Activated naive CD4-positive, alpha-beta T cell treated with anti-CD3 and anti-CD28 coated beads, Interleukin-2, amount 50 U/mL, for 24 hours (primary cell): Measurements from ENCODE around the gene TAPT1.

Experiments used
- H3K27ac Mint-ChIP-seq: one replicate; pipeline ENCODE4 v1.8.0; 2021; ENCODE audit warnings: mild to moderate bottlenecking, mixed read lengths
- H3K27me3 Mint-ChIP-seq: one replicate; pipeline ENCODE4 v1.8.0; 2021; ENCODE audit warnings: mixed read lengths
- H3K36me3 Mint-ChIP-seq: one replicate; pipeline ENCODE4 v1.8.0; 2021; ENCODE audit warnings: mixed read lengths
- H3K4me1 Mint-ChIP-seq: one replicate; pipeline ENCODE4 v1.8.0; 2021; ENCODE audit warnings: mixed read lengths
- H3K4me3 Mint-ChIP-seq: one replicate; pipeline ENCODE4 v1.8.0; 2021; ENCODE audit warnings: mild to moderate bottlenecking, mixed read lengths
- H3K9me3 Mint-ChIP-seq: one replicate; pipeline ENCODE4 v1.8.0; 2021; ENCODE audit warnings: mixed read lengths

The TAPT1 gene

GRCh38 chr4:16257611-16258010, 31.3 kb upstream of the TAPT1 start:
- H3K36me3 Mint-ChIP-seq = peaks cover 23% of the 10 kb centered on the region
- H3K4me3 Mint-ChIP-seq = no peak overlapping the region
- H3K27me3 Mint-ChIP-seq = no peaks in the 10 kb centered on the region
- H3K9me3 Mint-ChIP-seq = no peaks in the 10 kb centered on the region
- H3K27ac Mint-ChIP-seq = no peak overlapping the region
- peaks cover 31% of the 10 kb centered on the region for H3K4me1 Mint-ChIP-seq

DNA sequence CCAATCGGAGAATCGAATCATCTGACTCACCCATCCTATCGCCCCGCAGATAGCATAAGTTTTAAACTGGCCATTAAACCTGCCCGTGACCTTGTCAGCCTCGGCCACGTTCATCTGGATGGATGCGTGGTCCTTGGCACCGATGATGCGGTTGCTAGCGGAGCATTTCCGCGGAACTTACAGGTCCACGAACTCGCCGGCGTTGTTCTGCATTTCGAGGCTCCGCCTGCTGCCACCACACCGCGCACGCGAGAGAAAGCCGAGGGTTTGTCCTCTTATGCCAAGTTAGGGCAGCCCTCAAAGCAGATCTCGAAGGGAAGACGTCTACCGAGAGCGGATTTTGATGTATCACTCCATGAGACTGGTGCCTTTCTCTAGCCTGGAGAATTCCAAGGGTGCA, 30.1 kb upstream of the TAPT1 start:
- no peaks in the 10 kb centered on the region for H3K9me3 Mint-ChIP-seq
- H3K36me3 Mint-ChIP-seq = peaks cover 28% of the 10 kb centered on the region
- H3K4me1 Mint-ChIP-seq = peaks cover 23% of the 10 kb centered on the region
- H3K27ac Mint-ChIP-seq = no peak overlapping the region
- H3K4me3 Mint-ChIP-seq = no peak overlapping the region
- no peaks in the 10 kb centered on the region for H3K27me3 Mint-ChIP-seq

- Mint-ChIP-seq H3K36me3 (peaks cover 30% of the 10 kb centered on the region), H3K27ac (no peak overlapping the region), H3K27me3 (no peaks in the 10 kb centered on the region), H3K4me1 (peaks cover 22% of the 10 kb centered on the region), H3K9me3 (no peaks in the 10 kb centered on the region), H3K4me3 (no peak overlapping the region)
Measured at GRCh38 chr4:16255730-16256129, 29.5 kb upstream of the TAPT1 start.

DNA sequence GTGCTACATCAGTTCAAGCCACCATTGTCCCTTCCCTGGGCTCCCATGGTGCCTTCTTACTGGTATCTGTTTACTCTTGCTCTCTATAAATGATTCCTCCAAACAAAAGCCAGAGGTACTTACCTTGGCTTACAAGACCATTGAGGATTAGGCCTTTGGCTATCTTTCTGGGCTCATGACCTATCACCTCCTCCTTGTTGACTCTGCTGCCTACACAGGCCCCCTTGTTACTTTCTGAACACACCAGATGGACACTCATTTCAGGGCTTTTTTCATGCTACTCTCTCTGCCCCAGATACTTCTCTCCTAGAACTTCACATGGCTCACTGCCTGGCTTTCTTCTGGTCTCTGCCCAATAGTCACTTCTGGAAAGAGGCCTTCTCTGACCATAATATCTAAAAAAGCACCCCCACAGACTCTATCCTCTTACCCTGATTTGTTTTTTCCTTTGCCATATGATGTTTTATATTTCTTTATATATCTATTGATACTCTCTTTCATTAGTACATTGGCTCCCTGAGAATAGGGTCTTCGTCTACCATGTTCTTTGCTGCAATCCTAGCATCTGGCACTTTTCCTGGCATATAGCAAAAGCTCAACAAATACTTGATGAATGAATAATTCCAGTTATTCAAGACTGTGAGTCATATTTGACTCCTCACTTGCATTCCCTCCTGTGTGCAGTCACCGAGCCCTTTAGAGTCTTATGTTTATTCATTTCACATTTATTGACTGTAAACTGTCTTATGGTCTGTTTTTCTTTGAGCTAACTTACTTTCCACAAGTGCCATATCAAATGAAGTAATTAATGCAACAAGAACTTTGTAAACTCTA, 27.1 kb upstream of the TAPT1 start:
- Mint-ChIP-seq H3K36me3 (peaks cover 34% of the 10 kb centered on the region), H3K4me1 (peaks cover 7% of the 10 kb centered on the region), H3K27ac (no peak overlapping the region), H3K9me3 (no peaks in the 10 kb centered on the region), H3K4me3 (no peak overlapping the region), H3K27me3 (no peaks in the 10 kb centered on the region)

DNA sequence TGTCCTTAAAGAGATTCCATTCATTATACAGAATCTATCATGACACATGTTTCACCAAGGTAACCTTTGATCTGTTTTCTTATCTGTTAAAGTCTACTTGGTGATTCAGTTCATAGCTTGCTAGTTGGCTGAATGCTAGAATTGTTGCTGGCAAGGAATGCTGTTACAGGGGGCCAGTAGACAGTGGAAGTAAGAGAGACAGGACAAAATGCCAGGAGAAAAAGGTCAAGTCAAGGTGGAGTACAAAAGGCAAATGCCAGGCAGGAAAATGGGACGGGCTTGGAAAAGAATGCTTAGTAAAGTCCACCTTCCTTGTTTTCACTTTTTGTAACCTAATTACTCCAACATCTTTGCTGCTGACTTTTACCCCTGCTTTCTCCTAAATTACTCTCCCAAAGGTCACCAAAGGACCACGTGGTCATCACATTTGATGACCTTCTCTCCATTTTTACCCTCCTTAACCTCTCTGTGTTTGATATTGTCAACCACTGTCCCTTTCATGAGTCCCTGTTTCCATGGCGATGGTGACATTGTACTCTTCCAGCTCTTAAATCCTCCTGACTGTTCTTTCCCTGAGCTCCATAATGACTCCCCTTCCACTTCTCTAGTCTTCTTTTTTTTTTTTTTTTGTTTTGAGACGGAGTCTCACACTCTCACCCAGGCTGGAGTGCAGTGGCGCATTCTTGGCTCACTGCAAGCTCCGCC, 24.5 kb upstream of the TAPT1 start:
- no peak overlapping the region for H3K27ac Mint-ChIP-seq

DNA sequence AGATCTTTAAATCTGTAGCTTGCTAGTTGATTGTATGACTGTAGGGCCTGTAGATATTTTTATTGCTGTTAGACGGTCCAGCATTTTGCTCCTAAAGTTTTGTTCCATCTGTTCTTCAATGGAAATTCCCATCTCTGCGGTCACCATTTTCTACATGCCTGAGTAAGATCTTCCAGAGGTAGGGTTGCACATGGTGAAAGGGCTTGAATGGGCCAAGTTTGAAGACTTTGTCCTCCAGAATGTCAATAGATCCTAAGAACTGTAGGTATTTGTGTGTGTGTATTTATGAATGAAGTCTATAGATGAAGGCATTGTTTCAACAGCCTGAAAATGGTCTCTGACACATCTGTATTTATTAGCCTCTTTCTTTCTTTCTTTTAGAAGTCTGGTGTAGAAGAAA, 22.3 kb upstream of the TAPT1 start:
- no peaks in the 10 kb centered on the region for H3K4me1 Mint-ChIP-seq
- H3K4me3 Mint-ChIP-seq = no peak overlapping the region
- H3K27me3 Mint-ChIP-seq = no peaks in the 10 kb centered on the region
- no peaks in the 10 kb centered on the region for H3K9me3 Mint-ChIP-seq
- peaks cover 33% of the 10 kb centered on the region for H3K36me3 Mint-ChIP-seq
- no peak overlapping the region for H3K27ac Mint-ChIP-seq

More for the DNA sequence above, 24.5 kb upstream of the TAPT1 start:
- Mint-ChIP-seq H3K27me3 (no peaks in the 10 kb centered on the region), H3K4me3 (no peak overlapping the region), H3K4me1 (peaks cover 7% of the 10 kb centered on the region), H3K36me3 (peaks cover 40% of the 10 kb centered on the region), H3K9me3 (no peaks in the 10 kb centered on the region)

DNA sequence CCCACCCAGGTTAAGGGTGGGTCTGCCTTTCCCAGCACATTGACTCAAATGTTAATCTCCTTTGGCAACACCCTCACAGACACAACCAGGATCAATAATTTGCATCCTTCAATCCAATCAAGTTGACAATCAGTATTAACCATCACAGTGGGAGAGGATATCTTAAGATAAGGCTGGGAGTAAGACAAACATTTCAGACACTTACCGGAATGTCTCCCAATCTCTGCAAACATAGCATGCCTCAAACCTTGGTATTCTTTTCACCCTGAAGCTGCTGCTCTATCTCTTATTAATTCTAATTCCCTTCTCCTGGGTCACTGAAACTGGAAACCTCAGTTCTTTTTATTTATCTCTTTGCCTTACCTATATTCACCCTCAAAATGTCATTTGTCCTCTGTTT, 19.0 kb upstream of the TAPT1 start:
- Mint-ChIP-seq H3K4me1 (no peaks in the 10 kb centered on the region), H3K27ac (no peak overlapping the region), H3K9me3 (no peaks in the 10 kb centered on the region), H3K27me3 (no peaks in the 10 kb centered on the region), H3K36me3 (peaks cover 26% of the 10 kb centered on the region), H3K4me3 (no peak overlapping the region)

DNA sequence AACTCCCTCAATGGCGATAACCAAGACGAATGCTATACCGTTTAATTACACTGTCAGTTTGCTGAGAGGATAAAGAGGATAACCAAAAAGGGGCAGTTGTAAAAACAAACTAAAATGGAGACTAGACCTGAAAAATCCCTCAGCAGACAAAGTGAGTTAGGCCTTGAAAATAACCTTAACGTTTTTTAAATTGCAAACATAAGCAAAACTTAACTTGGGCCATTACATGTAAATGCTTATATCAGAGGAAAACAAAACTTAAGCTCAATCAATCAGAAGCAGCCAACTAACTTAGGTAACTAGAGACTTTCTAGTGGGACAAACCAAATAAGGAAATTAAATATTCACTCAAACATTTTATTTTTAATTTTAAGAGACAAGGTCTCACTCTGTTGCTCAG, 17.0 kb upstream of the TAPT1 start:
- Mint-ChIP-seq H3K4me1 (no peaks in the 10 kb centered on the region), H3K27me3 (no peaks in the 10 kb centered on the region), H3K4me3 (no peak overlapping the region), H3K27ac (no peak overlapping the region), H3K9me3 (no peaks in the 10 kb centered on the region), H3K36me3 (peaks cover 23% of the 10 kb centered on the region)

GRCh38 chr4:16240300-16240699, 14.0 kb upstream of the TAPT1 start:
- no peaks in the 10 kb centered on the region for H3K4me1 Mint-ChIP-seq
- H3K27me3 Mint-ChIP-seq = no peaks in the 10 kb centered on the region
- no peak overlapping the region for H3K4me3 Mint-ChIP-seq
- no peak overlapping the region for H3K27ac Mint-ChIP-seq
- peaks cover 10% of the 10 kb centered on the region for H3K36me3 Mint-ChIP-seq
- H3K9me3 Mint-ChIP-seq = no peaks in the 10 kb centered on the region

DNA sequence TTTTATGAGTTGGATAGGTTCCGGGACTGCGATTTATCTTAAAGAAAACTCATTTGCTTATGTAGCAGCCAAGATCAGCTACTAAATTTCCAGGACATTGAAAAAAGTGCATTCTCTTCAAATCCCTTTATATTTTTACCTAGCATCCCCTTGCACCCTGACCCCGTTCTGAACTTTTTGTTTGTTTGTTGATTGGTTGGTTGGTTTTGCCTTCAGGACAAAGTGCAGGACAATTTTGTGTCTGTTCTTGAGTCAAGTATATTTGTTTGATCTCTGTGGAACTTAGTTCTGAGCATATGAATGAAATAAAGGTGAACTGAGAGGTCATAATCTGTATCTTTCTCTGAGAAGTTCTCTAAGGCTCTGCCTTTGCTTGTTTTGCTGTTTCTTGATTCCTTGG, 12.8 kb upstream of the TAPT1 start:
- H3K4me3 Mint-ChIP-seq = no peak overlapping the region
- no peaks in the 10 kb centered on the region for H3K27me3 Mint-ChIP-seq
- H3K36me3 Mint-ChIP-seq = peaks cover 7% of the 10 kb centered on the region
- H3K9me3 Mint-ChIP-seq = no peaks in the 10 kb centered on the region
- no peak overlapping the region for H3K27ac Mint-ChIP-seq
- no peaks in the 10 kb centered on the region for H3K4me1 Mint-ChIP-seq

GRCh38 chr4:16238327-16238726, 12.1 kb upstream of the TAPT1 start:
- Mint-ChIP-seq H3K9me3 (no peaks in the 10 kb centered on the region), H3K4me1 (no peaks in the 10 kb centered on the region), H3K27me3 (no peaks in the 10 kb centered on the region), H3K4me3 (no peak overlapping the region), H3K27ac (no peak overlapping the region), H3K36me3 (peaks cover 6% of the 10 kb centered on the region)

DNA sequence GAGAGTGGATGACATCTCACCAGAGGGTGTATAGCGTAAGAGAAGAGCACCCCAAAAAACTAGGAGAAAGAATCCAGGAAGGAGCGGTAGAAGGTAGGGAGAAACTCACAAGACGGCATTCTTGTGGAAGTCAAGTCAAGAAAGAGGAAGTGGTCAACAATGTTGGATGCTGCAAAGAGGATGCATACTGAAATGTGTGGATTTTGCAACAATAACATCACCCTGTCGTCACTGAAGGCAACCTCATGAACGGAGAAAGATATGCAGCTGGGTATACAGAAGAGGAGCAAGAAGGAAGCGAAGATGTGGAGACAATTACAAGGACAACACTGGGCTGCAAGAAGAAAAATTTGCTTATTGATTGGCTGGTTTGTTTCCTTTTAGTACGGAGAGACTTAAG, 11.4 kb upstream of the TAPT1 start:
- no peaks in the 10 kb centered on the region for H3K9me3 Mint-ChIP-seq
- peaks cover under 1% of the 10 kb centered on the region for H3K4me1 Mint-ChIP-seq
- H3K27ac Mint-ChIP-seq = no peak overlapping the region
- H3K27me3 Mint-ChIP-seq = no peaks in the 10 kb centered on the region
- peaks cover 2% of the 10 kb centered on the region for H3K36me3 Mint-ChIP-seq
- no peak overlapping the region for H3K4me3 Mint-ChIP-seq

- Mint-ChIP-seq H3K36me3 (no peaks in the 10 kb centered on the region), H3K27ac (no peak overlapping the region), H3K4me3 (no peak overlapping the region), H3K27me3 (no peaks in the 10 kb centered on the region), H3K9me3 (no peaks in the 10 kb centered on the region), H3K4me1 (peaks cover 12% of the 10 kb centered on the region)
Measured at GRCh38 chr4:16236402-16237023, 10.2 kb upstream of the TAPT1 start.

DNA sequence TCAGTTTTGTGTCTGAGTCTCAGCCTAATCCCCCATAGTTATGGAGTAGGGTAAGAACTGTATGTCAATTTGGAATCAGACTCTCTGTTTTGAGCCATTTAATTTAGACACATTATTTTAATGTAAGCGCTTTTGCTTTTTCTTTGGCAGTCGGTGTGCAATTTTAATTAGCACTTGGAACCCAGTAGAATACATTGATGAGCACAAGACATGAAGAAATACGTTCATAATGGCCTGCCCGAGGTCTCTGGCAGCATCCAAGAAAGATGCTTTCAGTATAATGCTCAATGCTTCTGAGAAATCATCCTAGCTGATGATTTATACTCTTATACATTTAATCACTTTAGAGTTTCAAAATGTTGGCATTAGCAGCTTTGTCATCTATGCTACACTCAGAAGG, 8.9 kb upstream of the TAPT1 start:
- Mint-ChIP-seq H3K4me3 (no peak overlapping the region), H3K27me3 (no peaks in the 10 kb centered on the region), H3K9me3 (no peaks in the 10 kb centered on the region), H3K4me1 (peaks cover 24% of the 10 kb centered on the region), H3K27ac (no peak overlapping the region), H3K36me3 (no peaks in the 10 kb centered on the region)

DNA sequence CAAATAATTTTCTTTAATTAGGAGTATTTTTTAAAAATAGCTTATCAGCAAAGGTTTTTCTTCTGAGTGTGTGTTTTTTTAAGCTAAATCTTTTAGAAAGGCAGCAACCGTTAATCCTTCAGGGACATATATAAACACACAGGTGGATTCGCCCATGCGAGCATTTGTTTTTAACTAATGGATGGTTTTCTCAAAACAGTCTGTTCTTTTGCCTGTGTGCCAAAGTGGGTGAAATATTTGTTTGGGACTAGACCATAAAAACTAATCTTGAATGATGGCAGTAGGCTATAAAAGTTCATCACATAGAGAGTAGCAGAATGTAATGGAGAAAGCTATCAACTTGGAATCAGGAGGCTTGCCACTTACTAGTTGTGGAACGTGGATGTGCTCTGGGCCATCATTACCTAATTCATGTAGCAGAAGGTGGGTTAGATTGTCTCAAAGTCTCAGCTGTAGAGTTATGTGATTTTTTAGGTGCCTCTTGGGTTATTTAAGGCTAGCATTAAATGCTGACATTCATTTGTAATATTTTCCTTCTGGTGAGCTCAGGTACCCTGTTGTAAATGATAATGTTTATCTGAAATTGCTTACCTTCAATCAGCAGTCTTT, 7.4 kb upstream of the TAPT1 start:
- H3K27me3 Mint-ChIP-seq = no peaks in the 10 kb centered on the region
- H3K4me3 Mint-ChIP-seq = no peak overlapping the region
- H3K27ac Mint-ChIP-seq = no peak overlapping the region
- no peaks in the 10 kb centered on the region for H3K36me3 Mint-ChIP-seq
- H3K4me1 Mint-ChIP-seq = peaks cover 31% of the 10 kb centered on the region
- no peaks in the 10 kb centered on the region for H3K9me3 Mint-ChIP-seq
